Activated gamma-delta T cell treated with Interleukin-2 at 50 U/mL for 16 hours (primary cell): ENCODE results near the gene NAGK.
"Not testable (repeated sequence)": the region's sequence is repeated elsewhere in the genome, so short reads cannot be mapped to it uniquely, and the experiment has no call there.

Source experiments
- DNase-seq: peaks from one replicate; pipeline ENCODE4 v3.0.0-alpha.2; 2020

NAGK gene

GRCh38 chr2:71070294-71071093, 2.0 kb downstream of the NAGK start:
- DNase-seq, result no peak

GRCh38 chr2:71071681-71072398, 3.4 kb downstream of the NAGK start:
- DNase-seq, result peak; percentile 37

- DNase-seq, result no peak
Measured at GRCh38 chr2:71072492-71072891, 4.0 kb downstream of the NAGK start.

GRCh38 chr2:71073475-71073874, 5.0 kb downstream of the NAGK start:
- no peak for DNase-seq

GRCh38 chr2:71074893-71075395, 6.5 kb downstream of the NAGK start:
- DNase-seq, result no peak

GRCh38 chr2:71078624-71079023, 10.2 kb downstream of the NAGK start:
- no peak for DNase-seq

- DNase-seq, result no peak
Measured at GRCh38 chr2:71082402-71083252, 14.2 kb downstream of the NAGK start.

GRCh38 chr2:71083297-71083696, 14.8 kb downstream of the NAGK start:
- not testable (repeated sequence) for DNase-seq

GRCh38 chr2:71083752-71084312, 15.4 kb downstream of the NAGK start:
- not testable (repeated sequence) for DNase-seq

GRCh38 chr2:71085325-71086003, 17.0 kb downstream of the NAGK start:
- DNase-seq, result not testable (repeated sequence)

- not testable (repeated sequence) for DNase-seq
Measured at GRCh38 chr2:71089475-71089874, 21.0 kb downstream of the NAGK start.

- not testable (repeated sequence) for DNase-seq
Measured at GRCh38 chr2:71091808-71092207, 23.4 kb downstream of the NAGK start.

GRCh38 chr2:71092491-71093260, 24.2 kb downstream of the NAGK start:
- DNase-seq, result not testable (repeated sequence)

- DNase-seq, result peak; percentile 33
Measured at GRCh38 chr2:71100195-71100964, 31.9 kb downstream of the NAGK start.

GRCh38 chr2:71101656-71102055, 33.2 kb downstream of the NAGK start:
- DNase-seq, result no peak

GRCh38 chr2:71102981-71103681, 34.7 kb downstream of the NAGK start:
- no peak for DNase-seq

GRCh38 chr2:71103809-71104208, 35.4 kb downstream of the NAGK start:
- DNase-seq, result no peak

- not testable (repeated sequence) for DNase-seq
Measured at GRCh38 chr2:71106463-71106862, 38.0 kb downstream of the NAGK start.

- DNase-seq, result no peak
Measured at GRCh38 chr2:71108091-71108490, 39.6 kb downstream of the NAGK start.

- no peak for DNase-seq
Measured at GRCh38 chr2:71113843-71114242, 45.4 kb downstream of the NAGK start.
